GM18520 (cell line): Measurements from ENCODE around the gene TNFRSF12A.
A peak's percentile ranks its signal among the peaks of the same experiment; 100 is the strongest.

Experiments used
- ATAC-seq: cut with Tn5 transposase; IDR thresholded peaks from one replicate; pipeline ENCODE4 v1.9.1; 2021; ENCODE audit not compliant: unreplicated experiment

The TNFRSF12A gene

GRCh38 chr16:3010510-3010909 lies 9.7 kb upstream of the TNFRSF12A start:
- ATAC-seq = no peak

DNA sequence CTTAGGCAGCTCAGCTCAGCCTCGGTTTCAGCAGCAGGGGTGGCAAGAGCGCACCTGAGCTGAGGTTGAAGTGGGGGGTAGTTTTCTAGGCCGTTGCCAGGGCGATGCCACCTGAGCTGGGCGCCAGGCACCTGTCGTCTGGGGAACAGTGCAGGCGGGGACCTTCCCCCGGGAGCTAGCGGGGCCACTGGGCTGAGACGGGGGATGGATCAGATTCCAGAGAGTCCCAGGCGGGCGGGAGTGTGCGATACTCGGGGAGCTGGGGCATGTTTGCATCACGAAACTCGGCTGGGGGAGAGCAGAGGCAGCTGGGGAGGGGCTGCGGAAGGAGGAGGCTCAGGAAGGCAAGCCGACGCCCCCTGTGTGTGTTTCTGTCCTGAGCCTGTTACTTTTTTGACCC lies 7.9 kb upstream of the TNFRSF12A start:
- ATAC-seq = no peak

GRCh38 chr16:3012828-3013420 lies 7.2 kb upstream of the TNFRSF12A start, which contains the start of gene CLDN9:
Gene CLDN9 (plus strand): TSS chr16:3012923. CDS start chr16:3013363, 440 bp downstream.
- no peak for ATAC-seq

GRCh38 chr16:3013491-3013951 lies 6.6 kb upstream of the TNFRSF12A start:
- ATAC-seq = no peak

DNA sequence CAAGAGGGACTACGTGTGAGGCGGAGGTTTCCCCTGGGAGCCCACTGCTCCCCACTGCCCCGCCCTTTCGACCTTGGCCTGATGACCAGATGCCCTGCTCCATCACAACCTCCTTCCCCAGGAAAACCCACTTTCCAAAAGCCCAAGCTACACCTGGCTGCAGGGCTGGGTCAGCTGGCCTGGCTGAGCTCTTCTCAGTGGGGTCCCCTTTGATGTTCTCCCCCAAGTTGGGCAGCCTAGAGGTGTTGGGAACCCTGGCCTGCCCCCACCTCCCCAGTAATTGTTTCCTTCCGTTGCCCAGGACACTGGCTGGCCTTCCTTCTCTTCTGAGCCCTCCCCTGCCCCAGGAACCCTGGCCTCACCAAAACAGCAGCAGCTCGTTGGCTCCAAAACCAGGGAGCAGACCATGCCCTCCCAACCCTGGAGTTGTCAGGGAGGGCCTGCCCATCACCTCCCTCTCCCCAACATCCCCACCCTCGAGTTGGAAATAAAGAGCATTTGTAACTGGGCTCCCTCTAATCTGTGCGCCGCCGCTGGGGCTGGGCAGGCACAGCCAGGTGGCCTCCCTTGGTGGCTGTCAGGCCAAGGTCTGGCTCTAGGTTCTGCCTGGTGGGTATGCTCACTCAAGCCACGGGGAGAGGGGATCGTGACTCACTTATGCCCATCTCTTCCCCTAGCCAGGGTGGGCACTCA lies 6.0 kb upstream of the TNFRSF12A start:
- no peak for ATAC-seq

DNA sequence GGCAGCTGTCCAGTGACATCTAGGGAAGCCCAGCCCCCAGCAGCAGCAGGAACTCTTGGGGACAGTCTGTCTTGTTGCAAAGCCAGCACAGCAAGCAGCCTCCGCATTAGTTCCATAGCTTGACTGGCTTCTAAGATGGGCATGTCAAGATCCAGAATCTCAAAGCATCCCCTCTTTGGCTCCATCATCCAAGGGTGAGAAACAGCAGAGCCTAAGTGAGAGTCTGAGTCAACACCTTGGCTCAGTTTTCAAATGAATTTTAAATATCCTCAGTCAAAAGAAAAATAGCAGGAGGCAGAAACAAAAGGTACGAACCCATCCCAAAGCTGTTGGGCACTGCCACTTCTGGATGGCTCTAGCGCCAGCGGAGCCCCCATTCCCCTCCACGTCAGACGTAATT lies 5.2 kb upstream of the TNFRSF12A start:
- no peak for ATAC-seq

GRCh38 chr16:3015865-3016521 lies 4.2 kb upstream of the TNFRSF12A start:
- no peak for ATAC-seq

- ATAC-seq = no peak
Observed at GRCh38 chr16:3017344-3017743, 2.8 kb upstream of the TNFRSF12A start.

- ATAC-seq = no peak
Observed at GRCh38 chr16:3017794-3018506, 2.2 kb upstream of the TNFRSF12A start, which contains the start of gene CLDN6. Gene CLDN6 (minus strand): TSS chr16:3018183. CDS start chr16:3016021, 2,162 bp downstream.

- no peak for ATAC-seq
Observed at GRCh38 chr16:3019594-3020246, 448 bp upstream of the TNFRSF12A start.

DNA sequence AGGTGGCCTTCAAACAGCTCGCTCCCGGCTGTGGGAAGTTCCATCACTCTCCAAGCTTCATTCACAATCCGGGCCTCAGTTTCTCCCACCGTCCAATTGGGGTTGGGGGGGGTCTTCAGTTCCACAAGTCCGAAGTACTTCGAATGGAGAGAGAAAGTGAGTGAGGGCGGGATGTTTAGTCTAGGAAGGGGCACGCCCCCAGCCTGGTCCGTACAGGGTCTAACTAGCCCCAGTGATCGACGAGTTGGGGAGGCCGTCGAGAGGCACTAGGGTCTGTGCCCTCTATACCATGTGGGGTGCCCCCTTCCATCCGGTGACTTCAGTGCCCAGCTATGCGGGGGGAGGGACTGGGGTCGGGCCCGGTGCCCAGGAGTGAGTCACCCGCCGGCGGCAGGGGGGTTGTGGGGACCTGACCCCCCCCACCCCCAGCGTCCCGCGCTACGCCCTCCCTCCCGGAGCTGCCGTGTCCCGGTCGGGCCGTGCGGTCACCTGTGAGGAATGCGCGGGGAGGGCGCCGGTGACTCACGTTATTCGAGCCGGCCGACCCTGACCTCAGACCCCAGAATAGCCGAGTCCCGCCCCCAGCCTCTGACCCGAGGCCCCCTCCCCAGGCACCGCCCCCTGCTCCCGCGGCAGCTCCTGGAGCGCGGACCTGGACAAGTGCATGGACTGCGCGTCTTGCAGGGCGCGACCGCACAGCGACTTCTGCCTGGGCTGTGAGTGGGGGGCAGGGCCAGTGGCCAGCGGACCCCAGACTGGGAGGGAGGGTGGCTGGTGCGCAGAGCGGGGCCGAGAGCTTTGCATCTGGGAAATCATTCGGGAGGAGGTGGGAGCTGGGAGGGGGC lies 658 bp downstream of the TNFRSF12A start:
- no peak for ATAC-seq

DNA sequence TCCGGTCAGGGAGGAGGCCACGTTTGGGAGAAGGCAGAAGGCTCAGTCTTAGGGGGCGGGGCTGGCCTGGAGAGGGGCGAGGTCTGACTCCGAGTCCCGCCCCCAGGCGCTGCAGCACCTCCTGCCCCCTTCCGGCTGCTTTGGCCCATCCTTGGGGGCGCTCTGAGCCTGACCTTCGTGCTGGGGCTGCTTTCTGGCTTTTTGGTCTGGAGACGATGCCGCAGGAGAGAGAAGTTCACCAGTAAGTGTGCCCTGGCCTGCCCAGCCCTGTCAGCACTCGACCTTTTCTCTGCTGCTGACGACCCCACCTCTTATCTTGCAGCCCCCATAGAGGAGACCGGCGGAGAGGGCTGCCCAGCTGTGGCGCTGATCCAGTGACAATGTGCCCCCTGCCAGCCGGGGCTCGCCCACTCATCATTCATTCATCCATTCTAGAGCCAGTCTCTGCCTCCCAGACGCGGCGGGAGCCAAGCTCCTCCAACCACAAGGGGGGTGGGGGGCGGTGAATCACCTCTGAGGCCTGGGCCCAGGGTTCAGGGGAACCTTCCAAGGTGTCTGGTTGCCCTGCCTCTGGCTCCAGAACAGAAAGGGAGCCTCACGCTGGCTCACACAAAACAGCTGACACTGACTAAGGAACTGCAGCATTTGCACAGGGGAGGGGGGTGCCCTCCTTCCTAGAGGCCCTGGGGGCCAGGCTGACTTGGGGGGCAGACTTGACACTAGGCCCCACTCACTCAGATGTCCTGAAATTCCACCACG lies 1.5 kb downstream of the TNFRSF12A start:
- ATAC-seq = no peak

- no peak for ATAC-seq
Observed at GRCh38 chr16:3022208-3022683, 2.1 kb downstream of the TNFRSF12A start.

DNA sequence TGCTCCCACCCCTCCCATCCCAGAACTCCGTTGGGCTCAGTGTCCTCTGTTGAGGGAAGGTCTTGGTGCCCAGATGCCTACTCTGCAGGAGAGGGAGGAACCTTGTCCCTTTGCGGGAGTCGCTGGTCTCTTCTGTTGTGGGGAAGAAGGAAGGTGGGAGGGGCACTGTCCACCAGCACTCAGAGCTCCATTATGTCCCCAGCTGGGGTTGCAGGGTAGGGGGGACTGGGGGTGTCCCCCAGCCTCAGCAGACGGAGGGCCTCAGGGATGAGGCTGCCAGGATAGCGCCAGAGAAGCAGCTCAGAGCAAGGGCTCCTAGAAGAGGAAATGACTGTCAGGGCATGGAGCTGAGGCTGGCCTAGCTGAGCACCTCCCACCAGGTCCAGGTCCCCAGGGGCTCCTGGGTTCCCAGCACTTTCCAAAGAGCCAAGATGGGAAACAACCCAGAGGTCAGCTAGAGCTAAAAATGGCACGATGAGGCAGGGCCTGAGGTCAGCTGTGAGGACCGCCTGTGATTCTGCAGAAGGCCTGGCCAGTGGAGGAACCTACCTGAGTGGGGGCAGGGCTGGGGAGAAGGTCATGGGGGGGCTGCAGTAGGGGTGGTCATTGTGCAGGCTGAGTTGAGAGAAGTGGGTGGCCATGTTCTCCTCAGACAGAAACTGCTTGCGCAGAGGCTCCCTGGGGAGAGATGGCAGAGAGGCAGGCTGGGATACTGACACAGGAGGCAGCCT lies 2.7 kb downstream of the TNFRSF12A start:
- ATAC-seq = no peak

DNA sequence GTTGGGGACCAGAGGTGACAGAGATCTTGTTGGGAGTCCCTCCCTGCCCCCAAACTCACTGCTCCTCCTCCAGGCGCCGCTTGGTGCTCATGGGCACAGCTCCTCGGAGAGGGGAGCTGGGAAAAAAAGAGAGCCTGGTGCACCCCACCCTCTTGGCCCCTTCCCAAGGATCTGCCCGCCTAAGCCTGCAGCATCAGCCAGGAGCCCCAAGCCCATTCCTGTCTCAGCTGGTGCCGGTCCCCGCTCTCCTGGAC lies 3.2 kb downstream of the TNFRSF12A start:
- no peak for ATAC-seq

DNA sequence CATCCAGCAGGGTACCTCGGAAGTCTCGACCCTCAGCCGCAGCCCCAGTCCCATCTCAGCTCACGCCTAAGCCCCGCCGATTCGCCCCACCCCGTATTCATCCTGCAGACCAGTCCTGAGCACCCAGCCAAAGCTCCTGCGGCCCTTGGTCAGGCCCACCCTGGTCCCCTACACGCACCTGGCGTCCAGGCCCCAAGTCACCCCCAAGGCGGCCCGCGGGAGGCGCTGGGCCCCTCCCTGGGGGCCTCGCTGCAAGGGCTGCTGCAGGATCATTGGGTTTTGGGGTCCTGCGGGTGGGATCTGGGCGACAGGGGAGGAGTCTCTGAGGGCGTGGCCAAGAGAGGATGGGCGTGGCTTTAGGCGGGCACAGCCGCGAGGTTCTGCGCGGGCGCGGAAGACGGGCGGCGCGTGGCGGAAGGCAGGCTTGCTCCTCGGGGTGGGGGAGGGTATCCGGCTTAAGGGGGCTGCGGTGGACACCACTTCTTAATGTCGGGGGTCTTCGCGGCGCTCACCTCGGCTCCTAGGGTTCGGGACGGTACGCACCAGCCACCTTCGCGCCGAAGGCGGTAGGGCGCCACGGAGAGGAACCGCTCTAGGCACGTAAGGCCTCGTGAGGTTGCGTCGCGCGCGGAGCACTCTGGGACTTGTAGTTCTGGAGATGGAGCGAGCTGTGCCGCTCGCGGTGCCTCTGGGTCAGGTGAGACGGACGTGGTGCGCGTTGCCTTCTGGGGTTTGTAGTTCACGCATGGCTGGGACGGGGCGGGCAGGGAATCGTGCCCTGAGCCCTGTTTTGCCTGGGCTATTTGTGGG lies 3.7 kb downstream of the TNFRSF12A start, which contains the start of the genes HCFC1R1 and THOC6:
HCFC1R1 (minus strand) TSS at position 274 of the 810 bp plus-strand sequence; CDS start at position 273, 1 bp downstream.
THOC6 (plus strand) TSS at position 367 of the 810 bp plus-strand sequence; CDS start at position 659, 292 bp downstream.
- peak; percentile 78 for ATAC-seq
